SW 1271 (cell line): ENCODE measurements around the gene CFAP46.
"Not testable (repeated sequence)": the region's sequence is repeated elsewhere in the genome, so short reads cannot be mapped to it uniquely, and the experiment has no call there.

Experiments used
- DNase-seq, 2 experiments: peaks; one replicate each; lab custom pipeline; 2025; lab: John Stamatoyannopoulos, UW

Gene CFAP46

GRCh38 chr10:132806110-132806509, 136.3 kb downstream of the CFAP46 start:
- DNase-seq: no peak

- no peak for DNase-seq
These were observed 136.8 kb downstream of the CFAP46 start for GRCh38 chr10:132805599-132805998.

- no peak for DNase-seq
These were observed 137.5 kb downstream of the CFAP46 start for GRCh38 chr10:132804785-132805426.

GRCh38 chr10:132804287-132804686, 138.1 kb downstream of the CFAP46 start:
- DNase-seq: no peak

GRCh38 chr10:132803416-132804210, 138.8 kb downstream of the CFAP46 start:
- no peak for DNase-seq

- no peak for DNase-seq
These were observed 139.6 kb downstream of the CFAP46 start for GRCh38 chr10:132802694-132803320.

- DNase-seq: no peak
These were observed 140.3 kb downstream of the CFAP46 start for GRCh38 chr10:132802048-132802447.

- no peak for DNase-seq
These were observed 142.5 kb downstream of the CFAP46 start for GRCh38 chr10:132799865-132800264.

- DNase-seq: no peak
These were observed 143.5 kb downstream of the CFAP46 start for GRCh38 chr10:132798876-132799275.

GRCh38 chr10:132798403-132798802, 144.0 kb downstream of the CFAP46 start:
- no peak for DNase-seq

- DNase-seq: not testable (repeated sequence)
These were observed 144.4 kb downstream of the CFAP46 start for GRCh38 chr10:132797986-132798385.

- no peak for DNase-seq
These were observed 145.5 kb downstream of the CFAP46 start for GRCh38 chr10:132796846-132797245.

- no peak for DNase-seq
These were observed 148.2 kb downstream of the CFAP46 start for GRCh38 chr10:132793871-132794849.

GRCh38 chr10:132793213-132793612, 149.2 kb downstream of the CFAP46 start:
- no peak for DNase-seq

- DNase-seq: no peak
These were observed 149.6 kb downstream of the CFAP46 start for GRCh38 chr10:132792796-132793195.

GRCh38 chr10:132792099-132792498, 150.3 kb downstream of the CFAP46 start:
- DNase-seq: not testable (repeated sequence)

- no peak for DNase-seq
These were observed 151.2 kb downstream of the CFAP46 start for GRCh38 chr10:132790934-132791829.

- DNase-seq: no peak
These were observed 151.9 kb downstream of the CFAP46 start for GRCh38 chr10:132790470-132790869.

- no peak for DNase-seq
These were observed 152.7 kb downstream of the CFAP46 start for GRCh38 chr10:132789659-132790148.

- DNase-seq: no peak
These were observed 153.5 kb downstream of the CFAP46 start for GRCh38 chr10:132788831-132789219.
